Activated naive CD4-positive, alpha-beta T cell treated with anti-CD3 and anti-CD28 coated beads, Interleukin-2, amount 10 ng/mL, durations not matched to agents 7 days and 5 days (primary cell): ENCODE data around the gene PRAMEF15.
A peak's percentile ranks its signal among the peaks of the same experiment; 100 is the strongest.
"Not testable (repeated sequence)": the region's sequence is repeated elsewhere in the genome, so short reads cannot be mapped to it uniquely, and the experiment has no call there.

Source experiments
- CTCF ChIA-PET: fragments of 350-600 bp; sonication (Branson Sonifier 250); formaldehyde crosslinking; loops from one replicate; lab custom pipeline; 2021; ENCODE audit warnings: antibody characterized with exemption; lab: Charles Lee
- DNase-seq: peaks from one replicate; pipeline ENCODE4 v3.0.0-alpha.2; 2020
- H3K27ac Mint-ChIP-seq: one replicate; pipeline ENCODE4 v1.8.0; 2021; ENCODE audit warnings: mild to moderate bottlenecking, moderate library complexity, mixed read lengths
- H3K27me3 Mint-ChIP-seq: one replicate; pipeline ENCODE4 v1.8.0; 2021; ENCODE audit warnings: mild to moderate bottlenecking, mixed read lengths
- H3K36me3 Mint-ChIP-seq: one replicate; pipeline ENCODE4 v1.8.0; 2021; ENCODE audit warnings: mixed read lengths
- H3K4me1 Mint-ChIP-seq: one replicate; pipeline ENCODE4 v1.8.0; 2021; ENCODE audit warnings: mixed read lengths
- H3K4me3 Mint-ChIP-seq: one replicate; pipeline ENCODE4 v1.8.0; 2021; ENCODE audit warnings: mild to moderate bottlenecking, moderate library complexity, mixed read lengths
- H3K9me3 Mint-ChIP-seq: one replicate; pipeline ENCODE4 v1.8.0; 2021; ENCODE audit warnings: mixed read lengths

Gene PRAMEF15

DNA sequence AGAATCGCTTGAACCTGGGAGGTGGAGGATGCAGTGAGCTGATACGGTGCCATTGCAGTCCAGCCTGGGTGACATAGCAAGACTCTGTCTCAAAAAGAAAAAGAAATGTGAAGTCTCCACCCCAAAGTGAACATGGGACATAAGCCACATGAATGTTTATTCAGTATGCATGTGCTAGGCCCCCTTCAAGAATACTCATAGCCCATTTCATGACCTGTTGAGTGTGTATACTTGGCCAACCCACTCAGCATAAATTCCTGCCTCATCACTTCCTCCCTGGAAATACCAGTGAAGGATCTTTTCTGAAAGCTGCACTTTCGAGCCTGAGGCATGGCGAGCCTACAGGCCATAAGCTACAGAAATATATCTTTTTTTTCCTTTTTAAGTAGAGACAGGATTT is 49.5 kb downstream of the PRAMEF15 start:
- H3K27me3 Mint-ChIP-seq, H3K9me3 Mint-ChIP-seq, H3K27ac Mint-ChIP-seq, DNase-seq, H3K4me1 Mint-ChIP-seq, H3K4me3 Mint-ChIP-seq, H3K36me3 Mint-ChIP-seq, CTCF ChIA-PET: not testable (repeated sequence)

DNA sequence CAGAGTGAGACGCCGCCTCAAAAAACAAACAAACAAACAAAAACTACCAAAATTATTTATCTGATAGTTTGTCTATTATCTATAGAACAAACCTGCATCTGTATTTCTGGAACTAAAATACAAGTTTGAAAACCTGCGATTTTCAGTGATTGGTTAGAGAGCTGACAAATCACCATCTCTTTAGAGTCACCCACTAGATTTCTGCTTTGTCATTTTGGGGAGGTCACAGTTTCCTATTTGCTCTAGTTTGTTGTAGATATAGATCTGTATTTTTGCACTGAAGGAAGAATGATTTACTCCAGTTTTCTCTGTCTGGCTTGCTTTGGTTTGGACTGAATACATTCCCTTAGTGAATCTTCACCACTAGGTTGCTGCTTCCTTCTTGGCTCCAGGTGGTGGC is 51.2 kb downstream of the PRAMEF15 start:
- H3K4me1 Mint-ChIP-seq, DNase-seq, H3K36me3 Mint-ChIP-seq, H3K9me3 Mint-ChIP-seq, H3K27ac Mint-ChIP-seq, CTCF ChIA-PET, H3K27me3 Mint-ChIP-seq, H3K4me3 Mint-ChIP-seq: not testable (repeated sequence)

DNA sequence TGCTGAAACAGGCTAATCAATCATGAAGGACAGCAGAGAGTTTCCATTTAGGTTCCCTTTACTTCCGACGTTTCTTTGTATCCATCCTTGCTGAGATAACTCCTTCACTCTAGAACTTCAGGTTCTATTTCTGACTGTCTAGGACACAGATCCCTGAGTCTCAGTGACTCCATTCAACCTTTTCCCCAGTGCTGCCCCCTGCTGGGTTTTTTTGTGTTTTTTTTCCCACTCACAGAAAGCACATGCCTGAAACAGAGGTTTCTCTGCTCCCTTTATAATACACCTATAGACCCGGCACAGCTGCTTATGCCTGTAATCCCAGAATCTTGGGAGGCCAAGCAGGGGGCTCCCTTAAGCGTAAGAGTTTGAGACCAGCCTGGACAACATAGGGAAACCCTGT is 53.2 kb downstream of the PRAMEF15 start:
- H3K4me1 Mint-ChIP-seq, CTCF ChIA-PET, H3K9me3 Mint-ChIP-seq, H3K36me3 Mint-ChIP-seq, H3K4me3 Mint-ChIP-seq, H3K27me3 Mint-ChIP-seq, H3K27ac Mint-ChIP-seq: not testable (repeated sequence)
- DNase-seq, result peak; percentile 29
